Measurements from ENCODE around the gene RAP1A. TPM values are rescaled to one million over a fixed set of nuclear protein-coding genes. Genes with fewer than 3 reads are reported as not detected.

Gene RAP1A
- total RNA-seq, 4 donors from 2014 or later, result 171 to 325 (median 216) TPM

GRCh38 chr1:111747282-111747734 lies 127.7 kb downstream of the RAP1A start:
- no peaks in the 10 kb centered on the region for H3K36me3 ChIP-seq
- 53% methylated on average over 3 of the region's 3 CpGs for WGBS
- H3K4me3 ChIP-seq, result no peak overlapping the region
- intact Hi-C loops (cut with DNase I), result loop anchor here (5.0 kb wide), 1 partner anchor 240 kb away; no protein-coding TSS in a partner anchor
- no peak for DNase-seq (ENCODE audit: extremely low spot score)
- H3K9me3 ChIP-seq, result no peaks in the 10 kb centered on the region
- no peaks in the 10 kb centered on the region for H3K27me3 ChIP-seq
- H3K27ac ChIP-seq (replicated peaks in 1 of 4), result no peak overlapping the region
- peaks cover 3 to 16% (median 8%) of the 10 kb centered on the region in 4 donors for H3K4me1 ChIP-seq
- TF ChIP-seq, protein P1, sequence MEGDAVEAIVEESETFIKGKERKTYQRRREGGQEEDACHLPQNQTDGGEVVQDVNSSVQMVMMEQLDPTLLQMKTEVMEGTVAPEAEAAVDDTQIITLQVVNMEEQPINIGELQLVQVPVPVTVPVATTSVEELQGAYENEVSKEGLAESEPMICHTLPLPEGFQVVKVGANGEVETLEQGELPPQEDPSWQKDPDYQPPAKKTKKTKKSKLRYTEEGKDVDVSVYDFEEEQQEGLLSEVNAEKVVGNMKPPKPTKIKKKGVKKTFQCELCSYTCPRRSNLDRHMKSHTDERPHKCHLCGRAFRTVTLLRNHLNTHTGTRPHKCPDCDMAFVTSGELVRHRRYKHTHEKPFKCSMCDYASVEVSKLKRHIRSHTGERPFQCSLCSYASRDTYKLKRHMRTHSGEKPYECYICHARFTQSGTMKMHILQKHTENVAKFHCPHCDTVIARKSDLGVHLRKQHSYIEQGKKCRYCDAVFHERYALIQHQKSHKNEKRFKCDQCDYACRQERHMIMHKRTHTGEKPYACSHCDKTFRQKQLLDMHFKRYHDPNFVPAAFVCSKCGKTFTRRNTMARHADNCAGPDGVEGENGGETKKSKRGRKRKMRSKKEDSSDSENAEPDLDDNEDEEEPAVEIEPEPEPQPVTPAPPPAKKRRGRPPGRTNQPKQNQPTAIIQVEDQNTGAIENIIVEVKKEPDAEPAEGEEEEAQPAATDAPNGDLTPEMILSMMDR (IDR thresholded peaks at IDR 0.05), result peak; percentile 54 to 66 (median 65)
- no peak for TF ChIP-seq POLR2A (IDR thresholded peaks at IDR 0.05; ENCODE audit: low read depth)

DNA sequence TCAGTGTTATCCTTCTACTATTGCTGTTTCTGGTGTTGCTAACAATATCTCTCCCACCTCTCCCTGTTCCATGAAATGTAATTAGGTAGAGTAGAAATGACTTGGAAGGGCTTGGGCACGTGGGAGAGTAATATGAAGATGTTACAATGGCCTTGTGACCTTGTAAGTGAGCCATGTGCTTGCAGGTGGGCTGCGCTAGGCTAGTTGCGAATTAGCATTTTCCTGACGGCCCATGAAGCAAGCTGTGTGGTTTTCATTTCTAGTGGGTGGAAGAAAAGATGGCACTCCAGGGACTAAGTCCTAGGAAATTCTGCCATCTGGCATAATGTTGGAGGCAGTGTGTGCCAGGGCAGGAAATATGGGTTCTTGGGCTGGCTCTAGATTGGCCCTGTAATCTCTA lies 128.4 kb downstream of the RAP1A start:
- no peak overlapping the region for H3K27ac ChIP-seq (replicated peaks in 1 of 4)
- no peaks in the 10 kb centered on the region for H3K27me3 ChIP-seq
- TF ChIP-seq POLR2AphosphoS5 (IDR thresholded peaks at IDR 0.05) (no peak), POLR2A (IDR thresholded peaks at IDR 0.05; ENCODE audit: low read depth) (no peak), EP300 (IDR thresholded peaks at IDR 0.05) (no peak)
- TF ChIP-seq, protein P1 (IDR thresholded peaks at IDR 0.05), result no peak
- DNase-seq (ENCODE audit: extremely low spot score), result no peak
- intact Hi-C loops (cut with DNase I), result loop anchor here (5.0 kb wide), 1 partner anchor 241 kb away; no protein-coding TSS in a partner anchor
- H3K36me3 ChIP-seq, result no peaks in the 10 kb centered on the region
- H3K9me3 ChIP-seq, result no peaks in the 10 kb centered on the region
- H3K4me3 ChIP-seq, result no peak overlapping the region
- 87% methylated on average over 4 of the region's 4 CpGs for WGBS
- peaks cover 3 to 12% (median 8%) of the 10 kb centered on the region in 4 donors for H3K4me1 ChIP-seq

DNA sequence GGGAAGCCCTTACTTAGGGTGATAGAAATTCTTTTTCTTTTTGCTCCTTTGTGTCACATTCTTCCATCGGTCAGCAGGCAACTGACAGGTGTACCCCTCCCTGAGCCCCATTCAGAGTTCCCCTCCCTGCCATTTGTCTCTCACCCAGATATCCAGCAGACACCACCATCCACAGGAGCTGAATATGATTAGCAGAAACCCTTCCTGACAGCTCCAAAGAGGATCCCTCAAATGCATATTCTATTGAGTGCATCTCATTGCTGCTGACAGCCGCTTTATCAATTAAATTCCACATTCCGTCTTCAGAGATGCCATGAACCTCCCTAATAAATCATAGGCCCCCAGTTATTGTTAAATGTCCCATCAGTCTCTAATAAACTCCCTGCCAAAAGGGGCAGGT lies 130.0 kb downstream of the RAP1A start:
- no peak overlapping the region for H3K27ac ChIP-seq (replicated peaks in 1 of 4)
- no peak for DNase-seq (ENCODE audit: extremely low spot score)

DNA sequence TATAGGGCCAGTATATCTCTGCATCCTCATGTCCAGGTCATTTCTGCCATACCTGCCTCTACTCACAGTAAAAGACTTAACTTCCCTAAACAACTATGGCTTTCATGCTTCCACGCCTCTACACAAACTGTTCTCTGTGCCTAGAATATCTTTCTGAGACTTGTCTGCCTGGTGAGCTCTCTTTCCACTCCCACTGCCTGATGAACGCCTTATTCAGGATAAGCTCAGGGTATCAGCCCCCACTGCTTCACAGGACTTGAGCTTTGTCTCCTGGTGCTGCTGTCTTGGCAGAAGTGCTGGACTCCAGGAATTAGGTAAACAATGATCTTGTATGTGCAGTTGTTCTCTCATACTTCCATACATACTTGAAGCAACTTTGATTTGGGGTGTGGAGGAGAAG lies 131.3 kb downstream of the RAP1A start:
- intact Hi-C loops (cut with DNase I), result no loop called here
- DNase-seq (ENCODE audit: extremely low spot score), result no peak
- Histone ChIP-seq H3K9me3 (no peaks in the 10 kb centered on the region), H3K4me3 (no peak overlapping the region), H3K27ac (replicated peaks in 1 of 4) (peak overlapping the region in 1 of 4 donors; percentile 5), H3K36me3 (no peaks in the 10 kb centered on the region), H3K27me3 (no peaks in the 10 kb centered on the region), H3K4me1 (peaks cover 7 to 20% (median 7%) of the 10 kb centered on the region in 4 donors)
- TF ChIP-seq, protein P1 (IDR thresholded peaks at IDR 0.05), result no peak
- TF ChIP-seq EP300 (IDR thresholded peaks at IDR 0.05) (no peak), POLR2AphosphoS5 (IDR thresholded peaks at IDR 0.05) (no peak), POLR2A (IDR thresholded peaks at IDR 0.05; ENCODE audit: low read depth) (no peak)
- whole genome bisulfite sequencing, result 44% methylated on average over 2 of the region's 2 CpGs

More for the DNA sequence above, 130.0 kb downstream of the RAP1A start:
- no peaks in the 10 kb centered on the region for H3K36me3 ChIP-seq
- intact Hi-C loops (cut with DNase I), result loop anchor here (5.0 kb wide), 1 partner anchor 242 kb away; no protein-coding TSS in a partner anchor
- no peaks in the 10 kb centered on the region for H3K9me3 ChIP-seq
- H3K4me1 ChIP-seq, result peaks cover 3 to 16% (median 5%) of the 10 kb centered on the region in 4 donors
- H3K4me3 ChIP-seq, result no peak overlapping the region
- 73% methylated on average over 3 of the region's 3 CpGs for WGBS
- H3K27me3 ChIP-seq, result no peaks in the 10 kb centered on the region
- TF ChIP-seq POLR2A (IDR thresholded peaks at IDR 0.05; ENCODE audit: low read depth) (no peak), EP300 (IDR thresholded peaks at IDR 0.05) (no peak), POLR2AphosphoS5 (IDR thresholded peaks at IDR 0.05) (no peak)
- TF ChIP-seq, protein P1 (IDR thresholded peaks at IDR 0.05), result no peak

Measured in esophagus muscularis mucosa (tissue), 4 donors.